ENCODE data around the gene ART5. TPM values are rescaled to one million over a fixed set of nuclear protein-coding genes. Genes with fewer than 3 reads are reported as not detected.

The ART5 gene
- total RNA-seq, 1 experiment from 2014 or later: 4.5 TPM

GRCh38 chr11:3684819-3685172 lies 43.0 kb upstream of the ART5 start:
- peaks cover 71% of the 10 kb centered on the region for H3K36me3 Mint-ChIP-seq
- no peak overlapping the region for H3K27ac Mint-ChIP-seq
- POLR2A ChIA-PET: no interaction called here
- CTCF ChIA-PET: no interaction called here
- no peaks in the 10 kb centered on the region for H3K4me1 Mint-ChIP-seq
- no peaks in the 10 kb centered on the region for H3K9me3 Mint-ChIP-seq
- no peak for TF ChIP-seq ATF3 (CRISPR knock-in tag; conservative IDR thresholded peaks at IDR 0.05)
- no peak for TF ChIP-seq CREB1 (CRISPR knock-in tag; IDR thresholded peaks at IDR 0.05)
- no peak for TF ChIP-seq TP53 (CRISPR knock-in tag; IDR thresholded peaks at IDR 0.05)
- TF ChIP-seq JUN (CRISPR knock-in tag; IDR thresholded peaks at IDR 0.05): no peak
- no peak for TF ChIP-seq ZNF219 (CRISPR knock-in tag; IDR thresholded peaks at IDR 0.05; ENCODE audit: borderline replicate concordance)
- TF ChIP-seq, protein P1, sequence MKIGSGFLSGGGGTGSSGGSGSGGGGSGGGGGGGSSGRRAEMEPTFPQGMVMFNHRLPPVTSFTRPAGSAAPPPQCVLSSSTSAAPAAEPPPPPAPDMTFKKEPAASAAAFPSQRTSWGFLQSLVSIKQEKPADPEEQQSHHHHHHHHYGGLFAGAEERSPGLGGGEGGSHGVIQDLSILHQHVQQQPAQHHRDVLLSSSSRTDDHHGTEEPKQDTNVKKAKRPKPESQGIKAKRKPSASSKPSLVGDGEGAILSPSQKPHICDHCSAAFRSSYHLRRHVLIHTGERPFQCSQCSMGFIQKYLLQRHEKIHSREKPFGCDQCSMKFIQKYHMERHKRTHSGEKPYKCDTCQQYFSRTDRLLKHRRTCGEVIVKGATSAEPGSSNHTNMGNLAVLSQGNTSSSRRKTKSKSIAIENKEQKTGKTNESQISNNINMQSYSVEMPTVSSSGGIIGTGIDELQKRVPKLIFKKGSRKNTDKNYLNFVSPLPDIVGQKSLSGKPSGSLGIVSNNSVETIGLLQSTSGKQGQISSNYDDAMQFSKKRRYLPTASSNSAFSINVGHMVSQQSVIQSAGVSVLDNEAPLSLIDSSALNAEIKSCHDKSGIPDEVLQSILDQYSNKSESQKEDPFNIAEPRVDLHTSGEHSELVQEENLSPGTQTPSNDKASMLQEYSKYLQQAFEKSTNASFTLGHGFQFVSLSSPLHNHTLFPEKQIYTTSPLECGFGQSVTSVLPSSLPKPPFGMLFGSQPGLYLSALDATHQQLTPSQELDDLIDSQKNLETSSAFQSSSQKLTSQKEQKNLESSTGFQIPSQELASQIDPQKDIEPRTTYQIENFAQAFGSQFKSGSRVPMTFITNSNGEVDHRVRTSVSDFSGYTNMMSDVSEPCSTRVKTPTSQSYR (CRISPR knock-in tag; IDR thresholded peaks at IDR 0.05): no peak
- TF ChIP-seq CBFB (CRISPR knock-in tag; IDR thresholded peaks at IDR 0.05; ENCODE audit: low read depth): no peak
- TF ChIP-seq MYBL2 (CRISPR knock-in tag; IDR thresholded peaks at IDR 0.05): no peak
- TF ChIP-seq KAT7 (CRISPR knock-in tag; IDR thresholded peaks at IDR 0.05; ENCODE audit: borderline replicate concordance): no peak
- no peak for TF ChIP-seq TEAD1 (CRISPR knock-in tag; IDR thresholded peaks at IDR 0.05)
- TF ChIP-seq, protein P2, sequence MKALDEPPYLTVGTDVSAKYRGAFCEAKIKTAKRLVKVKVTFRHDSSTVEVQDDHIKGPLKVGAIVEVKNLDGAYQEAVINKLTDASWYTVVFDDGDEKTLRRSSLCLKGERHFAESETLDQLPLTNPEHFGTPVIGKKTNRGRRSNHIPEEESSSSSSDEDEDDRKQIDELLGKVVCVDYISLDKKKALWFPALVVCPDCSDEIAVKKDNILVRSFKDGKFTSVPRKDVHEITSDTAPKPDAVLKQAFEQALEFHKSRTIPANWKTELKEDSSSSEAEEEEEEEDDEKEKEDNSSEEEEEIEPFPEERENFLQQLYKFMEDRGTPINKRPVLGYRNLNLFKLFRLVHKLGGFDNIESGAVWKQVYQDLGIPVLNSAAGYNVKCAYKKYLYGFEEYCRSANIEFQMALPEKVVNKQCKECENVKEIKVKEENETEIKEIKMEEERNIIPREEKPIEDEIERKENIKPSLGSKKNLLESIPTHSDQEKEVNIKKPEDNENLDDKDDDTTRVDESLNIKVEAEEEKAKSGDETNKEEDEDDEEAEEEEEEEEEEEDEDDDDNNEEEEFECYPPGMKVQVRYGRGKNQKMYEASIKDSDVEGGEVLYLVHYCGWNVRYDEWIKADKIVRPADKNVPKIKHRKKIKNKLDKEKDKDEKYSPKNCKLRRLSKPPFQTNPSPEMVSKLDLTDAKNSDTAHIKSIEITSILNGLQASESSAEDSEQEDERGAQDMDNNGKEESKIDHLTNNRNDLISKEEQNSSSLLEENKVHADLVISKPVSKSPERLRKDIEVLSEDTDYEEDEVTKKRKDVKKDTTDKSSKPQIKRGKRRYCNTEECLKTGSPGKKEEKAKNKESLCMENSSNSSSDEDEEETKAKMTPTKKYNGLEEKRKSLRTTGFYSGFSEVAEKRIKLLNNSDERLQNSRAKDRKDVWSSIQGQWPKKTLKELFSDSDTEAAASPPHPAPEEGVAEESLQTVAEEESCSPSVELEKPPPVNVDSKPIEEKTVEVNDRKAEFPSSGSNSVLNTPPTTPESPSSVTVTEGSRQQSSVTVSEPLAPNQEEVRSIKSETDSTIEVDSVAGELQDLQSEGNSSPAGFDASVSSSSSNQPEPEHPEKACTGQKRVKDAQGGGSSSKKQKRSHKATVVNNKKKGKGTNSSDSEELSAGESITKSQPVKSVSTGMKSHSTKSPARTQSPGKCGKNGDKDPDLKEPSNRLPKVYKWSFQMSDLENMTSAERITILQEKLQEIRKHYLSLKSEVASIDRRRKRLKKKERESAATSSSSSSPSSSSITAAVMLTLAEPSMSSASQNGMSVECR (CRISPR knock-in tag; IDR thresholded peaks at IDR 0.05; ENCODE audit: borderline replicate concordance): no peak
- no peak for TF ChIP-seq ZNF671 (CRISPR knock-in tag; IDR thresholded peaks at IDR 0.05)
- no peak for TF ChIP-seq JAZF1 (CRISPR knock-in tag; IDR thresholded peaks at IDR 0.05)
- no peak for TF ChIP-seq RELA (CRISPR knock-in tag; IDR thresholded peaks at IDR 0.05; ENCODE audit: borderline replicate concordance)
- no peak for TF ChIP-seq ZNF396 (CRISPR knock-in tag; IDR thresholded peaks at IDR 0.05; ENCODE audit: borderline replicate concordance)
- TF ChIP-seq ELF4 (CRISPR knock-in tag; IDR thresholded peaks at IDR 0.05; ENCODE audit: low read depth): no peak
- TF ChIP-seq NFYB (CRISPR knock-in tag; conservative IDR thresholded peaks at IDR 0.05; ENCODE audit: low read depth): no peak
- no peak for TF ChIP-seq NR2C2 (CRISPR knock-in tag; IDR thresholded peaks at IDR 0.05)
- ATAC-seq (no peak), DNase-seq (ENCODE audit: low spot score) (no peak)
- H3K4me3 Mint-ChIP-seq: no peak overlapping the region
- H3K27me3 Mint-ChIP-seq (ENCODE audit: low read depth): no peaks in the 10 kb centered on the region

DNA sequence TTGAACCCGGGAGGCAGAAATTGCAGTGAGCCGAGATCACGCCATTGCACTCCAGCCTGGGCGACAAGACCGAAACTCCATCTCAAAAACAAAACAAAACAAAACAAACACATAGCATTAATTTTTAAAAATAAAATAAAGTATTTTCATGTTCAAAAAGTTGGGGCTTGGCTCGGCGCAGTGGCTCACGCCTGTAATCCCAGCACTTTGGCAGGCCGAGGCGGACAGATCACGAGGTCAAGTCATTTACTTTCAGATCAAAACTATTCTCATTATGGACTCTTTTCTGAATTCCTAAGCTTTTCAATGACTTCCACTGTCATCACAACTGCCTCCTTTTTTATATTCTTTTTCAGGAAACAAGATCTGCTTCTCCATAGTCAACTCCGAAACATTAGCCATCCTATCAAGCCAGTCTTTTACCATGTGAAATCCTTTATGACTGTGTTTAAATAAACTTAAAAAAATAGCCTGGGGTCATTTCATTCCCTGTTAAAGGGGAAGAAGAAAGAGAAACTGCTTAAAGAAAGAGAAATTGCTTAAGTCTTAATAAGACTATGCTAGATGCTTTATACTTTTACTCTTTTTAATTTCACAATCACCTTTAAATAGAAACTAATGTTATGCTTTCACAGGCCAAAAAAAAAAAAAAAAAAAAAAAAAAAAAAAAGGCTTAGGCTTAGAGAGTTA lies 42.5 kb upstream of the ART5 start:
- no peak overlapping the region for H3K27ac Mint-ChIP-seq
- DNase-seq (ENCODE audit: low spot score) (no peak), ATAC-seq (no peak)
- TF ChIP-seq GTF2I (CRISPR knock-in tag; conservative IDR thresholded peaks at IDR 0.05) (no peak), HMGA2 (CRISPR knock-in tag; IDR thresholded peaks at IDR 0.05) (no peak), PRDM15 (CRISPR knock-in tag; IDR thresholded peaks at IDR 0.05) (no peak)
- H3K27me3 Mint-ChIP-seq (ENCODE audit: low read depth): no peaks in the 10 kb centered on the region
- no peak overlapping the region for H3K4me3 Mint-ChIP-seq
- H3K36me3 Mint-ChIP-seq: peaks cover 75% of the 10 kb centered on the region
- no peaks in the 10 kb centered on the region for H3K4me1 Mint-ChIP-seq
- CTCF ChIA-PET: no interaction called here
- POLR2A ChIA-PET: no interaction called here
- H3K9me3 Mint-ChIP-seq: no peaks in the 10 kb centered on the region
